Parathyroid adenoma (tissue), 2 donors: ENCODE measurements around the gene ATP6V0B.

Experiments used
- H2AFZ ChIP-seq: fragments of 300-600 bp; sonication (generic); one replicate; pipeline ENCODE4 v1.7.0; 2017; ENCODE audit warnings: antibody characterized with exemption, mild to moderate bottlenecking
- H3K27ac ChIP-seq: fragments of 300-600 bp; sonication (generic); one replicate; pipeline ENCODE4 v1.7.0; 2017
- H3K27me3 ChIP-seq: fragments of 300-600 bp; sonication (generic); one replicate; pipeline ENCODE4 v1.7.0; 2017; ENCODE audit warnings: low read length; ENCODE audit not compliant: control insufficient read depth, insufficient read depth
- H3K36me3 ChIP-seq: fragments of 300-600 bp; sonication (generic); one replicate; pipeline ENCODE4 v1.7.0; 2017; ENCODE audit warnings: low read length; ENCODE audit not compliant: control insufficient read depth, insufficient read depth
- H3K4me1 ChIP-seq: fragments of 300-600 bp; sonication (generic); one replicate; pipeline ENCODE4 v1.7.0; 2017; ENCODE audit warnings: control low read depth
- H3K4me2 ChIP-seq: fragments of 300-600 bp; sonication (generic); one replicate; pipeline ENCODE4 v1.7.0; 2017; ENCODE audit warnings: low read length
- H3K4me3 ChIP-seq: fragments of 300-600 bp; sonication (generic); one replicate; pipeline ENCODE4 v1.7.0; 2017; ENCODE audit warnings: low read depth, low read length
- H3K79me2 ChIP-seq: fragments of 300-600 bp; sonication (generic); one replicate; pipeline ENCODE4 v1.7.0; 2017; ENCODE audit warnings: control low read depth
- H3K9ac ChIP-seq: fragments of 300-600 bp; sonication (generic); one replicate; pipeline ENCODE4 v1.7.0; 2017; ENCODE audit warnings: mild to moderate bottlenecking
- H3K9me3 ChIP-seq: fragments of 300-600 bp; sonication (generic); one replicate; pipeline ENCODE4 v1.7.0; 2017; ENCODE audit warnings: low read length; ENCODE audit not compliant: control insufficient read depth
- CTCF ChIP-seq: fragments of 300-600 bp; sonication (generic); IDR thresholded peaks from one replicate; pipeline ENCODE4 v1.7.0; 2017; ENCODE audit warnings: antibody characterized with exemption, mild to moderate bottlenecking
- donor health status: primary hyperparathyroidism.

The ATP6V0B gene

GRCh38 chr1:43931711-43932660, 42.8 kb upstream of the ATP6V0B start:
- no peak overlapping the region for H3K27ac ChIP-seq
- TF ChIP-seq CTCF: no peak

GRCh38 chr1:43932786-43933385, 41.9 kb upstream of the ATP6V0B start:
- H3K9me3 ChIP-seq: no peaks in the 10 kb centered on the region
- no peak overlapping the region for H3K9ac ChIP-seq
- H3K4me3 ChIP-seq: peak overlapping the region; percentile 49
- H2AFZ ChIP-seq: peak overlapping the region; percentile 88
- TF ChIP-seq CTCF: no peak
- peak overlapping the region; percentile 90 for H3K4me2 ChIP-seq
- no peaks in the 10 kb centered on the region for H3K27me3 ChIP-seq
- no peaks in the 10 kb centered on the region for H3K36me3 ChIP-seq
- H3K79me2 ChIP-seq: no peaks in the 10 kb centered on the region
- H3K4me1 ChIP-seq: peaks cover 20% of the 10 kb centered on the region
- no peak overlapping the region for H3K27ac ChIP-seq

More at GRCh38 chr1:43931711-43932660, 42.8 kb upstream of the ATP6V0B start:
- no peak overlapping the region for H3K9ac ChIP-seq
- H3K79me2 ChIP-seq: no peaks in the 10 kb centered on the region
- no peaks in the 10 kb centered on the region for H3K36me3 ChIP-seq
- H2AFZ ChIP-seq: no peak overlapping the region
- no peaks in the 10 kb centered on the region for H3K27me3 ChIP-seq
- H3K4me3 ChIP-seq: no peak overlapping the region
- no peak overlapping the region for H3K4me2 ChIP-seq
- H3K9me3 ChIP-seq: no peaks in the 10 kb centered on the region
- peaks cover 15% of the 10 kb centered on the region for H3K4me1 ChIP-seq

GRCh38 chr1:43933386-43934100, 41.2 kb upstream of the ATP6V0B start, which contains the start of gene ARTN:
TSS of gene ARTN (plus strand) at chr1:43933801. CDS start at chr1:43935657, 1,856 bp downstream.
- Histone ChIP-seq H3K4me3 (peak within 1 kb of the TSS; percentile 49), H3K36me3 (no peaks in the 10 kb centered on the region), H3K27ac (peak within 1 kb of the TSS; percentile 66)

More at GRCh38 chr1:43933386-43934100, 41.2 kb upstream of the ATP6V0B start, which contains the start of gene ARTN:
- Histone ChIP-seq H3K27me3 (no peaks in the 10 kb centered on the region), H3K9ac (no peak within 1 kb of the TSS), H3K4me2 (peak within 1 kb of the TSS; percentile 90), H2AFZ (peak within 1 kb of the TSS; percentile 88), H3K9me3 (no peaks in the 10 kb centered on the region), H3K79me2 (no peaks in the 10 kb centered on the region), H3K4me1 (peaks cover 20% of the 10 kb centered on the region)
- no peak for TF ChIP-seq CTCF
